Esophagus squamous epithelium (tissue), 5 donors: Measurements from ENCODE around the gene FBXO41. TPM values are rescaled to one million over a fixed set of nuclear protein-coding genes. Genes with fewer than 3 reads are reported as not detected.

Experiments used
- DNase-seq: peaks from one replicate; lab custom pipeline; 2025; lab: John Stamatoyannopoulos, UW
- H3K27ac ChIP-seq, 4 donors: fragments of 200-600 bp; sonication (generic); one replicate each; pipeline ENCODE4 v1.5.1; 2016 to 2019; ENCODE audit warnings: mild to moderate bottlenecking in 1 of 4
- H3K27me3 ChIP-seq, 4 donors: fragments of 200-600 bp; sonication (generic); 1 replicate in 3 of 4; 2 replicates in 1 of 4; pipeline versions ENCODE4 v1.5.1 to v1.6.0; 2017 to 2021; ENCODE audit warnings: antibody characterized with exemption in 1 of 4
- H3K36me3 ChIP-seq, 3 donors: fragments of 200-600 bp; sonication (generic); one replicate each; pipeline ENCODE4 v1.5.1; 2016 to 2019
- H3K4me1 ChIP-seq, 3 donors: fragments of 200-600 bp; sonication (generic); one replicate each; pipeline ENCODE4 v1.5.1; 2017 to 2019
- H3K4me3 ChIP-seq, 4 donors: fragments of 200-600 bp; sonication (generic); 1 replicate in 3 of 4; 2 replicates in 1 of 4; pipeline ENCODE4 v1.5.1; 2016 to 2019; ENCODE audit warnings: mild to moderate bottlenecking in 2 of 4, moderate library complexity in 1 of 4
- H3K9me3 ChIP-seq, 3 donors: fragments of 200-600 bp; sonication (generic); one replicate each; pipeline ENCODE4 v1.5.1; 2016 to 2019
- POLR2A ChIP-seq, 4 donors: fragments of 450-650 bp; IDR thresholded peaks; one replicate each; pipeline ENCODE4 v1.6.1; 2017; ENCODE audit warnings: antibody characterized with exemption in 4 of 4, mild to moderate bottlenecking in 4 of 4, moderate library complexity in 3 of 4
- WGBS, 2 donors: methylation state at CpG; one replicate each; pipeline ENCODE4 v1.1.5; 2018; 5-methylcytosine and 5-hydroxymethylcytosine counted together
- intact Hi-C: fragments of 100-400 bp; cut with DNase I; formaldehyde crosslinking; loops from one replicate; pipeline ENCODE4 v1.15.0; 2022
- total RNA-seq, 4 donors: library from RNA; depleted of rRNA; stranded (reverse); fragments of >200 nt; gene quantifications; one replicate each; pipeline ENCODE4 v1.1.0, GENCODE V29; 2016
- TF ChIP-seq, protein P1 (sequence below), 6 experiments: fragments of 450-650 bp in 4 of 6; fragments of 200-600 bp in 2 of 6; sonication (generic) in 2 of 6; IDR thresholded peaks; one replicate each; pipeline ENCODE4 v1.5.1; 2016 to 2019; ENCODE audit warnings: antibody characterized with exemption in 6 of 6, mild to moderate bottlenecking in 4 of 6, moderate library complexity in 4 of 6
- donor health status: DM: yes; HTN: yes; CAD: no.

Gene FBXO41
- total RNA-seq, 4 donors from 2014 or later = 1.1 to 2.3 (median 1.3) TPM

- H3K4me3 ChIP-seq = peak overlapping the region; percentile 54 to 78 (median 62)
- intact Hi-C loops = no loop called here
- WGBS, 2 donors = 8 to 40% methylated on average over 2 to 8 of the region's 43 CpGs
- peaks cover 18 to 23% (median 19%) of the 10 kb centered on the region in 3 donors for H3K4me1 ChIP-seq
- no peaks in the 10 kb centered on the region for H3K36me3 ChIP-seq
- TF ChIP-seq, protein P1, sequence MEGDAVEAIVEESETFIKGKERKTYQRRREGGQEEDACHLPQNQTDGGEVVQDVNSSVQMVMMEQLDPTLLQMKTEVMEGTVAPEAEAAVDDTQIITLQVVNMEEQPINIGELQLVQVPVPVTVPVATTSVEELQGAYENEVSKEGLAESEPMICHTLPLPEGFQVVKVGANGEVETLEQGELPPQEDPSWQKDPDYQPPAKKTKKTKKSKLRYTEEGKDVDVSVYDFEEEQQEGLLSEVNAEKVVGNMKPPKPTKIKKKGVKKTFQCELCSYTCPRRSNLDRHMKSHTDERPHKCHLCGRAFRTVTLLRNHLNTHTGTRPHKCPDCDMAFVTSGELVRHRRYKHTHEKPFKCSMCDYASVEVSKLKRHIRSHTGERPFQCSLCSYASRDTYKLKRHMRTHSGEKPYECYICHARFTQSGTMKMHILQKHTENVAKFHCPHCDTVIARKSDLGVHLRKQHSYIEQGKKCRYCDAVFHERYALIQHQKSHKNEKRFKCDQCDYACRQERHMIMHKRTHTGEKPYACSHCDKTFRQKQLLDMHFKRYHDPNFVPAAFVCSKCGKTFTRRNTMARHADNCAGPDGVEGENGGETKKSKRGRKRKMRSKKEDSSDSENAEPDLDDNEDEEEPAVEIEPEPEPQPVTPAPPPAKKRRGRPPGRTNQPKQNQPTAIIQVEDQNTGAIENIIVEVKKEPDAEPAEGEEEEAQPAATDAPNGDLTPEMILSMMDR (IDR thresholded peaks at IDR 0.05) = no peak
- TF ChIP-seq POLR2A (IDR thresholded peaks at IDR 0.05) = no peak
- no peak for DNase-seq
- H3K27ac ChIP-seq = peak overlapping the region in 1 of 4 donors; percentile 21
- no peaks in the 10 kb centered on the region for H3K9me3 ChIP-seq
- H3K27me3 ChIP-seq = peaks cover 0 to 56% (median 0%) of the 10 kb centered on the region in 4 donors
These were observed 558 bp downstream of the FBXO41 start for GRCh38 chr2:73283545-73284295.

DNA sequence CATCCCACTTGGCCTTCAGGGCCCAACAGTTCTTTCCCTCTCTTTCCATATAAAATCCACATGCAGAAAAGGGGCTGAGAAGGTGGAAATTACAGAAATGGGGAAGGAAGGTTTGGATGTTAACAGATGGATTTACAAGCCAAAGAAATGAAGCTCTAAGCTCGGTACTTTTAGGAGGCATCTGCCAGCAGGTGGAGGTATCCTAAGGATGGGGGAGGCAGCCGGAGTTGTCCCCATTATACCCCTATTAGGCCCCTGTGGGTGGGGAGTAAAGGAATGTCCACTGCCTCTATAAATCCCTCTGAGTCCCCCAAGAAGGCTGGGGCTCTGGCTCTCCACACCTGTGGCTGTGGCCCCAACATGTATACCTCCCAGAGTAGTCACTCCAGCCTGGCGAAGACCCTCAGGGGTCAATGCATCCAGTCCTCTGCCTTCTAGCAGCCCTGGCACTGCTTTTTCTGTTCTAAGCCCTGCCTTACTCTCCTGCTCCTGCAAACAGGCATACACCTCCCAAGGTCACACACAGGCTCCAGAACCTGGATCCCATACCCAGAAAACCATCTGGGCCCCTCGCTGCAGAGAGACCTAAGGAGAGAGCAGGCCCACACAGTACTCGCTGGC is 1.2 kb downstream of the FBXO41 start:
- H3K4me1 ChIP-seq = peaks cover 18 to 23% (median 19%) of the 10 kb centered on the region in 3 donors
- no peak for DNase-seq
- TF ChIP-seq, protein P1 (IDR thresholded peaks at IDR 0.05) = no peak
- peaks cover 0 to 50% (median 0%) of the 10 kb centered on the region in 4 donors for H3K27me3 ChIP-seq
- peak overlapping the region in 1 of 4 donors; percentile 78 for H3K4me3 ChIP-seq
- 19 to 55% methylated on average over 3 to 4 of the region's 5 CpGs for WGBS, 2 donors
- H3K9me3 ChIP-seq = no peaks in the 10 kb centered on the region
- intact Hi-C loops = no loop called here
- H3K36me3 ChIP-seq = no peaks in the 10 kb centered on the region
- no peak overlapping the region for H3K27ac ChIP-seq

- H3K4me3 ChIP-seq = no peak overlapping the region
- H3K4me1 ChIP-seq = peaks cover 18 to 23% (median 19%) of the 10 kb centered on the region in 3 donors
- TF ChIP-seq, protein P1 (IDR thresholded peaks at IDR 0.05) = no peak
- no peak for TF ChIP-seq POLR2A (IDR thresholded peaks at IDR 0.05)
- no peak overlapping the region for H3K27ac ChIP-seq
- H3K9me3 ChIP-seq = no peaks in the 10 kb centered on the region
- H3K36me3 ChIP-seq = no peaks in the 10 kb centered on the region
- peaks cover 0 to 32% (median 0%) of the 10 kb centered on the region in 4 donors for H3K27me3 ChIP-seq
- no peak for DNase-seq
- intact Hi-C loops = no loop called here
These were observed 3.0 kb downstream of the FBXO41 start for GRCh38 chr2:73281244-73281643.

GRCh38 chr2:73279852-73280251 is 4.4 kb downstream of the FBXO41 start:
- Histone ChIP-seq H3K9me3 (no peaks in the 10 kb centered on the region), H3K4me3 (no peak overlapping the region), H3K27me3 (peaks cover 0 to 18% (median 0%) of the 10 kb centered on the region in 4 donors), H3K4me1 (peaks cover 14 to 17% (median 14%) of the 10 kb centered on the region in 3 donors), H3K36me3 (no peaks in the 10 kb centered on the region), H3K27ac (no peak overlapping the region)
- WGBS, 2 donors = 67 to 69% methylated on average over 9 of the region's 9 CpGs
- TF ChIP-seq, protein P1 (IDR thresholded peaks at IDR 0.05) = no peak
- no peak for TF ChIP-seq POLR2A (IDR thresholded peaks at IDR 0.05)
- intact Hi-C loops = no loop called here
- no peak for DNase-seq

- no peak overlapping the region for H3K4me3 ChIP-seq
- no peak overlapping the region for H3K27ac ChIP-seq
- intact Hi-C loops = no loop called here
- H3K9me3 ChIP-seq = no peaks in the 10 kb centered on the region
- no peak for TF ChIP-seq POLR2A (IDR thresholded peaks at IDR 0.05)
- TF ChIP-seq, protein P1 (IDR thresholded peaks at IDR 0.05) = no peak
- 50 to 78% methylated on average over 1 of the region's 1 CpG for WGBS, 2 donors
- no peaks in the 10 kb centered on the region for H3K36me3 ChIP-seq
- peaks cover 4 to 22% (median 7%) of the 10 kb centered on the region in 3 donors for H3K4me1 ChIP-seq
- DNase-seq = no peak
- peaks cover 0 to 36% (median 0%) of the 10 kb centered on the region in 4 donors for H3K27me3 ChIP-seq
These were observed 12.0 kb downstream of the FBXO41 start for GRCh38 chr2:73272270-73272669.
